Head of caudate nucleus (tissue), 42 donors: ENCODE results near the gene SPRY4.
"Not testable (repeated sequence)": the region's sequence is repeated elsewhere in the genome, so short reads cannot be mapped to it uniquely, and the experiment has no call there.

Experiments
- DNase-seq, 42 donors: peaks; one replicate each; pipeline versions ENCODE4 v3.0.0 to v3.0.0-alpha.2; 2020 to 2021; ENCODE audit warnings: mixed read lengths in 7 of 42
- intact Hi-C: fragments of 100-400 bp; cut with DNase I; formaldehyde crosslinking; loops from one replicate; pipeline ENCODE4 v1.15.0; 2022

The SPRY4 gene

GRCh38 chr5:142300677-142301076 is 24.1 kb downstream of the SPRY4 start:
- intact Hi-C loops, result no loop called here

GRCh38 chr5:142298789-142299188 is 26.0 kb downstream of the SPRY4 start:
- no peak for DNase-seq
- intact Hi-C loops, result no loop called here

More at GRCh38 chr5:142300677-142301076, 24.1 kb downstream of the SPRY4 start:
- DNase-seq, result no peak

GRCh38 chr5:142297786-142298185 is 27.0 kb downstream of the SPRY4 start:
- intact Hi-C loops, DNase-seq: not testable (repeated sequence)

GRCh38 chr5:142296914-142297417 is 27.9 kb downstream of the SPRY4 start:
- intact Hi-C loops, result no loop called here
- DNase-seq, result no peak

GRCh38 chr5:142295960-142296860 is 28.6 kb downstream of the SPRY4 start:
- no peak for DNase-seq
- intact Hi-C loops, result no loop called here

GRCh38 chr5:142295084-142295758 is 29.6 kb downstream of the SPRY4 start:
- intact Hi-C loops, result no loop called here

GRCh38 chr5:142293486-142293885 is 31.3 kb downstream of the SPRY4 start:
- intact Hi-C loops, result no loop called here
- DNase-seq, result no peak

More at GRCh38 chr5:142295084-142295758, 29.6 kb downstream of the SPRY4 start:
- DNase-seq, result no peak

- DNase-seq, result no peak
Measured at GRCh38 chr5:142292808-142293207, 32.0 kb downstream of the SPRY4 start.

GRCh38 chr5:142292249-142292648 is 32.6 kb downstream of the SPRY4 start:
- intact Hi-C loops, result no loop called here

More at GRCh38 chr5:142292808-142293207, 32.0 kb downstream of the SPRY4 start:
- intact Hi-C loops, result no loop called here

GRCh38 chr5:142290577-142291299 is 34.1 kb downstream of the SPRY4 start:
- intact Hi-C loops, result no loop called here
- DNase-seq, result no peak

More at GRCh38 chr5:142292249-142292648, 32.6 kb downstream of the SPRY4 start:
- DNase-seq, result no peak

GRCh38 chr5:142289708-142290576 is 34.9 kb downstream of the SPRY4 start:
- intact Hi-C loops, result no loop called here
- DNase-seq, result no peak

GRCh38 chr5:142287973-142288313 is 36.9 kb downstream of the SPRY4 start:
- no peak for DNase-seq
- intact Hi-C loops, result no loop called here

GRCh38 chr5:142287096-142287972 is 37.5 kb downstream of the SPRY4 start:
- intact Hi-C loops, result no loop called here
- peak in 1 of 42 donors; percentile 2 for DNase-seq

GRCh38 chr5:142286111-142286510 is 38.7 kb downstream of the SPRY4 start:
- DNase-seq, result no peak
- intact Hi-C loops, result no loop called here

- intact Hi-C loops, result no loop called here
- DNase-seq, result no peak
Measured at GRCh38 chr5:142283304-142283703, 41.5 kb downstream of the SPRY4 start.

GRCh38 chr5:142281966-142282365 is 42.9 kb downstream of the SPRY4 start:
- intact Hi-C loops, result no loop called here
- DNase-seq, result no peak

- DNase-seq, result no peak
- intact Hi-C loops, result no loop called here
Measured at GRCh38 chr5:142281008-142281367, 43.8 kb downstream of the SPRY4 start.
